ENCODE data around the gene ENTPD1. TPM values are rescaled to one million over a fixed set of nuclear protein-coding genes. Genes with fewer than 3 reads are reported as not detected.

The ENTPD1 gene
- total and polyA plus RNA-seq, 2 donors (not counting 1 experiment from before 2014, with no cell fraction given): 0.47 to 3.3 TPM

GRCh38 chr10:95832216-95833041 lies 76.5 kb downstream of the ENTPD1 start:
- DNase-seq (ENCODE audit: low read depth in 2 of 2): no peak
- Histone ChIP-seq H3K4me2 (ENCODE audit: extremely low read depth, insufficient read depth, low read length) (no peak overlapping the region), H3K36me3 (ENCODE audit: control insufficient read depth, insufficient read depth, low read length) (no peaks in the 10 kb centered on the region), H3K27ac (ENCODE audit: insufficient read depth, low read length) (no peak overlapping the region), H3K9ac (ENCODE audit: insufficient read depth, low read length) (no peak overlapping the region), H3K27me3 (ENCODE audit: control insufficient read depth, insufficient read depth, low read length) (no peaks in the 10 kb centered on the region), H3K4me3 (replicated peaks in 1 of 4; ENCODE audit: control extremely low read depth in 1 of 4, insufficient read depth in 1 of 4, low read depth in 3 of 4, low read length in 4 of 4) (no peak overlapping the region), H3K9me3 (ENCODE audit: control insufficient read depth, insufficient read depth, low read depth, low read length) (no peaks in the 10 kb centered on the region), H2AFZ (ENCODE audit: low read length) (no peak overlapping the region), H3K79me2 (ENCODE audit: control insufficient read depth, insufficient read depth, low read length) (no peaks in the 10 kb centered on the region), H3K4me1 (ENCODE audit: control insufficient read depth, extremely low read depth, insufficient read depth, low read length) (no peaks in the 10 kb centered on the region), H4K20me1 (ENCODE audit: control insufficient read depth, extremely low read depth, insufficient read depth, low read length) (no peaks in the 10 kb centered on the region)
- TF ChIP-seq EZH2 (IDR thresholded peaks at IDR 0.05; ENCODE audit: low read length, missing control alignments): no peak
- TF ChIP-seq CTCF (conservative IDR thresholded peaks at IDR 0.05 in 1 of 2, IDR thresholded peaks at IDR 0.05 in 1 of 2; ENCODE audit: low read depth in 1 of 2, low read length in 2 of 2): no peak

- no peaks in the 10 kb centered on the region for H3K9me3 ChIP-seq (ENCODE audit: control insufficient read depth, insufficient read depth, low read depth, low read length)
- H2AFZ ChIP-seq (ENCODE audit: low read length): no peak overlapping the region
- no peaks in the 10 kb centered on the region for H3K79me2 ChIP-seq (ENCODE audit: control insufficient read depth, insufficient read depth, low read length)
- no peaks in the 10 kb centered on the region for H3K4me1 ChIP-seq (ENCODE audit: control insufficient read depth, extremely low read depth, insufficient read depth, low read length)
- no peak for DNase-seq (ENCODE audit: low read depth in 2 of 2)
- H3K9ac ChIP-seq (ENCODE audit: insufficient read depth, low read length): no peak overlapping the region
- no peaks in the 10 kb centered on the region for H4K20me1 ChIP-seq (ENCODE audit: control insufficient read depth, extremely low read depth, insufficient read depth, low read length)
- H3K27ac ChIP-seq (ENCODE audit: insufficient read depth, low read length): no peak overlapping the region
- H3K27me3 ChIP-seq (ENCODE audit: control insufficient read depth, insufficient read depth, low read length): no peaks in the 10 kb centered on the region
- H3K4me2 ChIP-seq (ENCODE audit: extremely low read depth, insufficient read depth, low read length): no peak overlapping the region
- H3K4me3 ChIP-seq (replicated peaks in 1 of 4; ENCODE audit: control extremely low read depth in 1 of 4, insufficient read depth in 1 of 4, low read depth in 3 of 4, low read length in 4 of 4): no peak overlapping the region
- no peak for TF ChIP-seq EZH2 (IDR thresholded peaks at IDR 0.05; ENCODE audit: low read length, missing control alignments)
- no peak for TF ChIP-seq CTCF (conservative IDR thresholded peaks at IDR 0.05 in 1 of 2, IDR thresholded peaks at IDR 0.05 in 1 of 2; ENCODE audit: low read depth in 1 of 2, low read length in 2 of 2)
- H3K36me3 ChIP-seq (ENCODE audit: control insufficient read depth, insufficient read depth, low read length): no peaks in the 10 kb centered on the region
These were observed 77.2 kb downstream of the ENTPD1 start for GRCh38 chr10:95833042-95833610.

DNA sequence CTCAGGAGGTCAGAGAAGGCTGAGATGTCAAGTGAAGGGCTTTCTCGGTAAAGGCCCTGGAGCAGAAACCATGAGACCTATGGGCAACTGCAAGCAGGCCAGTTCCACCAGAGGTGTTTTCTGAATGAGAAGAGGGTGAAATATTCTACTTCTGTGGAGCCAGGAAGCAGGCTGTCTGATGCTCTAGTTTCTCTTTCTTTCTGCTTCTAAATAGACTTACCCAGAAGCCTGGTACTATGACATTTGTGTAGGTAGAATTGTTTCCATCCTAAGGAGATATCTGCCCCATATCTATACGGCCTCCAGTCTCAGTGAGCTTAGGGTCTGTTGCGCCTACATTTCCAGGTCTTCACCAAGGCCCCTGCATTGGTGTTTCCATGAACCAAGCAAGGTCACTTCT lies 78.4 kb downstream of the ENTPD1 start:
- Histone ChIP-seq H3K27me3 (ENCODE audit: control insufficient read depth, insufficient read depth, low read length) (no peaks in the 10 kb centered on the region), H3K9me3 (ENCODE audit: control insufficient read depth, insufficient read depth, low read depth, low read length) (no peaks in the 10 kb centered on the region), H3K4me2 (ENCODE audit: extremely low read depth, insufficient read depth, low read length) (no peak overlapping the region), H2AFZ (ENCODE audit: low read length) (no peak overlapping the region), H3K36me3 (ENCODE audit: control insufficient read depth, insufficient read depth, low read length) (no peaks in the 10 kb centered on the region), H3K4me1 (ENCODE audit: control insufficient read depth, extremely low read depth, insufficient read depth, low read length) (no peaks in the 10 kb centered on the region), H3K27ac (ENCODE audit: insufficient read depth, low read length) (no peak overlapping the region), H3K4me3 (replicated peaks in 1 of 4; ENCODE audit: control extremely low read depth in 1 of 4, insufficient read depth in 1 of 4, low read depth in 3 of 4, low read length in 4 of 4) (no peak overlapping the region), H4K20me1 (ENCODE audit: control insufficient read depth, extremely low read depth, insufficient read depth, low read length) (no peaks in the 10 kb centered on the region), H3K79me2 (ENCODE audit: control insufficient read depth, insufficient read depth, low read length) (no peaks in the 10 kb centered on the region), H3K9ac (ENCODE audit: insufficient read depth, low read length) (no peak overlapping the region)
- DNase-seq (ENCODE audit: low read depth in 2 of 2): no peak
- TF ChIP-seq CTCF (conservative IDR thresholded peaks at IDR 0.05 in 1 of 2, IDR thresholded peaks at IDR 0.05 in 1 of 2; ENCODE audit: low read depth in 1 of 2, low read length in 2 of 2) (no peak), EZH2 (IDR thresholded peaks at IDR 0.05; ENCODE audit: low read length, missing control alignments) (no peak)

All from fibroblast of lung (primary cell).